Smooth muscle cell (in vitro differentiated cells): ENCODE data around the gene IL11. TPM values are rescaled to one million over a fixed set of nuclear protein-coding genes. Genes with fewer than 3 reads are reported as not detected.

ENCODE experiments used
- DNase-seq: peaks from one replicate; lab custom pipeline; 2025; ENCODE audit not compliant: unreplicated experiment; lab: John Stamatoyannopoulos, UW
- H2AFZ ChIP-seq: fragments of 200-600 bp; sonication (generic); 2 replicates; pipeline ENCODE4 v1.6.0; 2016; ENCODE audit warnings: antibody characterized with exemption, low read depth, mild to moderate bottlenecking
- H3F3A ChIP-seq: fragments of 200-600 bp; sonication (generic); 2 replicates; pipeline ENCODE4 v1.6.0; 2017; ENCODE audit warnings: antibody characterized with exemption, low read depth
- H3K27ac ChIP-seq: fragments of 200-600 bp; sonication (generic); 2 replicates; pipeline ENCODE4 v1.5.1; 2016; ENCODE audit warnings: low read depth, mild to moderate bottlenecking
- H3K27me3 ChIP-seq: fragments of 200-600 bp; sonication (generic); 2 replicates; pipeline ENCODE4 v1.6.1; 2016; ENCODE audit warnings: low read depth, mild to moderate bottlenecking
- H3K36me3 ChIP-seq: fragments of 200-600 bp; sonication (generic); 2 replicates; pipeline ENCODE4 v1.5.1; 2016; ENCODE audit warnings: low read depth
- H3K4me1 ChIP-seq: fragments of 200-600 bp; sonication (generic); 2 replicates; pipeline ENCODE4 v1.5.1; 2016; ENCODE audit warnings: low read depth
- H3K4me2 ChIP-seq: fragments of 200-600 bp; sonication (generic); 2 replicates; pipeline ENCODE4 v1.6.0; 2016; ENCODE audit warnings: mild to moderate bottlenecking
- H3K4me3 ChIP-seq: fragments of 200-600 bp; sonication (generic); 2 replicates; pipeline ENCODE4 v1.5.1; 2016; ENCODE audit warnings: mild to moderate bottlenecking
- H3K79me2 ChIP-seq: fragments of 200-600 bp; sonication (generic); 2 replicates; pipeline ENCODE4 v1.6.0; 2016; ENCODE audit warnings: low read depth, mild to moderate bottlenecking
- H3K9ac ChIP-seq: fragments of 200-600 bp; sonication (generic); 2 replicates; pipeline ENCODE4 v1.6.0; 2016; ENCODE audit warnings: low read depth
- H3K9me3 ChIP-seq: fragments of 200-600 bp; sonication (generic); replicated peaks from 2 replicates; pipeline ENCODE4 v1.5.1; 2016; ENCODE audit warnings: low read depth
- H4K20me1 ChIP-seq: fragments of 200-600 bp; sonication (generic); 2 replicates; pipeline ENCODE4 v1.6.0; 2016; ENCODE audit warnings: low read depth
- CTCF ChIP-seq: fragments of 200-600 bp; sonication (generic); IDR thresholded peaks from 2 replicates; pipeline ENCODE4 v1.5.1; 2017; ENCODE audit warnings: borderline replicate concordance, mild to moderate bottlenecking, antibody characterized with exemption; ENCODE audit not compliant: insufficient read depth, poor library complexity, severe bottlenecking
- WGBS: methylation state at CpG from one replicate; pipeline ENCODE4 v1.1.7; 2016; ENCODE audit warnings: low lambda C conversion rate; 5-methylcytosine and 5-hydroxymethylcytosine counted together
- polyA plus RNA-seq: library from polyadenylated mRNA; unstranded; fragments of >200 nt; fragmentation: Nextera tagmentation; extraction: Ambion mirVana; gene quantifications from 2 replicates; pipeline ENCODE4 v1.2.1, GENCODE V29; 2016
- total RNA-seq: library from RNA; depleted of rRNA; stranded (reverse); fragments of >200 nt; gene quantifications from 2 replicates; pipeline ENCODE4 v1.2.3, GENCODE V29; 2014

IL11 gene
- total and polyA plus RNA-seq, 2 experiments from 2014 or later = 40.1 to 66.4 TPM

- no peaks in the 10 kb centered on the region for H3F3A ChIP-seq
- no peak overlapping the region for H3K27ac ChIP-seq
- H3K4me3 ChIP-seq = no peak overlapping the region
- no peaks in the 10 kb centered on the region for H3K9me3 ChIP-seq
- peaks cover 35% of the 10 kb centered on the region for H3K79me2 ChIP-seq
- 61% methylated on average over 18 of the region's 18 CpGs for WGBS
- H3K4me1 ChIP-seq = peaks cover 12% of the 10 kb centered on the region
- DNase-seq = no peak
- no peak for TF ChIP-seq CTCF
- no peak overlapping the region for H2AFZ ChIP-seq
- no peaks in the 10 kb centered on the region for H3K36me3 ChIP-seq
- no peaks in the 10 kb centered on the region for H3K27me3 ChIP-seq
- peaks cover 64% of the 10 kb centered on the region for H4K20me1 ChIP-seq
- H3K9ac ChIP-seq = no peak overlapping the region
- H3K4me2 ChIP-seq = no peak overlapping the region
These were observed 21.7 kb upstream of the IL11 start for GRCh38 chr19:55391702-55392615.

GRCh38 chr19:55391191-55391670 is 21.0 kb upstream of the IL11 start:
- H3K27ac ChIP-seq = no peak overlapping the region
- H3K79me2 ChIP-seq = peaks cover 42% of the 10 kb centered on the region
- H3K4me3 ChIP-seq = no peak overlapping the region
- no peaks in the 10 kb centered on the region for H3K36me3 ChIP-seq
- DNase-seq = no peak
- WGBS = 91% methylated on average over 12 of the region's 12 CpGs
- H3K9ac ChIP-seq = no peak overlapping the region
- no peak overlapping the region for H3K4me2 ChIP-seq
- peaks cover 16% of the 10 kb centered on the region for H3K4me1 ChIP-seq
- no peaks in the 10 kb centered on the region for H3F3A ChIP-seq
- no peak overlapping the region for H2AFZ ChIP-seq
- peaks cover 71% of the 10 kb centered on the region for H4K20me1 ChIP-seq
- TF ChIP-seq CTCF = no peak
- H3K27me3 ChIP-seq = no peaks in the 10 kb centered on the region
- H3K9me3 ChIP-seq = no peaks in the 10 kb centered on the region

- Histone ChIP-seq H3K36me3 (no peaks in the 10 kb centered on the region), H3K79me2 (peaks cover 47% of the 10 kb centered on the region), H3K27ac (no peak overlapping the region), H3F3A (no peaks in the 10 kb centered on the region), H3K4me1 (peaks cover 16% of the 10 kb centered on the region), H3K9ac (no peak overlapping the region), H3K4me3 (no peak overlapping the region), H2AFZ (no peak overlapping the region), H3K27me3 (no peaks in the 10 kb centered on the region), H3K9me3 (no peaks in the 10 kb centered on the region), H4K20me1 (peaks cover 75% of the 10 kb centered on the region), H3K4me2 (no peak overlapping the region)
- TF ChIP-seq CTCF = no peak
- DNase-seq = no peak
- WGBS = 54% methylated on average over 7 of the region's 7 CpGs
These were observed 20.2 kb upstream of the IL11 start for GRCh38 chr19:55390461-55390880.
